ENCODE measurements around the gene ABCG1.

Gene ABCG1

GRCh38 chr21:42222821-42223390 is 4.0 kb downstream of the ABCG1 start:
- TF ChIP-seq CTCF (IDR thresholded peaks at IDR 0.05; ENCODE audit: insufficient read depth, low read depth, low read length, missing control alignments), result no peak
- H3K4me3 ChIP-seq (ENCODE audit: low read length), result no peak overlapping the region
- DNase-seq (ENCODE audit: low read depth), result no peak

GRCh38 chr21:42223826-42224575 is 5.1 kb downstream of the ABCG1 start:
- no peak overlapping the region for H3K4me3 ChIP-seq (ENCODE audit: low read length)
- DNase-seq (ENCODE audit: low read depth), result no peak
- no peak for TF ChIP-seq CTCF (IDR thresholded peaks at IDR 0.05; ENCODE audit: insufficient read depth, low read depth, low read length, missing control alignments)

GRCh38 chr21:42225042-42225441 is 6.1 kb downstream of the ABCG1 start:
- DNase-seq (ENCODE audit: low read depth), result no peak
- TF ChIP-seq CTCF (IDR thresholded peaks at IDR 0.05; ENCODE audit: insufficient read depth, low read depth, low read length, missing control alignments), result no peak
- no peak overlapping the region for H3K4me3 ChIP-seq (ENCODE audit: low read length)

GRCh38 chr21:42225571-42226155 is 6.7 kb downstream of the ABCG1 start:
- TF ChIP-seq CTCF (IDR thresholded peaks at IDR 0.05; ENCODE audit: insufficient read depth, low read depth, low read length, missing control alignments), result no peak
- H3K4me3 ChIP-seq (ENCODE audit: low read length), result no peak overlapping the region
- no peak for DNase-seq (ENCODE audit: low read depth)

GRCh38 chr21:42226626-42227025 is 7.7 kb downstream of the ABCG1 start:
- H3K4me3 ChIP-seq (ENCODE audit: low read length), result no peak overlapping the region
- no peak for DNase-seq (ENCODE audit: low read depth)
- TF ChIP-seq CTCF (IDR thresholded peaks at IDR 0.05; ENCODE audit: insufficient read depth, low read depth, low read length, missing control alignments), result no peak

- TF ChIP-seq CTCF (IDR thresholded peaks at IDR 0.05; ENCODE audit: insufficient read depth, low read depth, low read length, missing control alignments), result no peak
- H3K4me3 ChIP-seq (ENCODE audit: low read length), result no peak overlapping the region
- DNase-seq (ENCODE audit: low read depth), result peak; percentile 95
Measured at GRCh38 chr21:42227909-42228708, 9.2 kb downstream of the ABCG1 start.

Data from epithelial cell of esophagus (primary cell).